ENCODE measurements around the gene MAOB. TPM values are rescaled to one million over a fixed set of nuclear protein-coding genes. Genes with fewer than 3 reads are reported as not detected.

The MAOB gene
- total and polyA plus RNA-seq, 9 of the 15 experiments (the other 6 are each of a cell fraction or from before 2014, with no cell fraction given): 0.05 to 0.09 TPM; not detected in 7

GRCh38 chrX:43909141-43909540 is 26.9 kb upstream of the MAOB start:
- FAIRE-seq: no peak
- no peak for TF ChIP-seq ZNF511 (CRISPR knock-in tag; IDR thresholded peaks at IDR 0.05)
- TF ChIP-seq IFI16 (CRISPR knock-in tag; IDR thresholded peaks at IDR 0.05): no peak
- TF ChIP-seq ZNF197 (CRISPR knock-in tag; IDR thresholded peaks at IDR 0.05; ENCODE audit: low read depth): no peak
- no peak for TF ChIP-seq PATZ1 (CRISPR knock-in tag; IDR thresholded peaks at IDR 0.05; ENCODE audit: borderline replicate concordance)
- no peak for TF ChIP-seq ZNF146 (CRISPR knock-in tag; IDR thresholded peaks at IDR 0.05; ENCODE audit: unreplicated experiment)
- no peak for TF ChIP-seq NR1H2 (CRISPR knock-in tag; IDR thresholded peaks at IDR 0.05)
- TF ChIP-seq ELF4 (CRISPR knock-in tag; IDR thresholded peaks at IDR 0.05): no peak
- TF ChIP-seq MCM3 (IDR thresholded peaks at IDR 0.05): no peak
- no peak for TF ChIP-seq RNF219 (CRISPR knock-in tag; IDR thresholded peaks at IDR 0.05)
- no peak for TF ChIP-seq TFAM (CRISPR knock-in tag; conservative IDR thresholded peaks at IDR 0.05)
- TF ChIP-seq CTBP1 (IDR thresholded peaks at IDR 0.05; ENCODE audit: borderline replicate concordance): no peak
- no peak for TF ChIP-seq KLF13 (tag; IDR thresholded peaks at IDR 0.05; ENCODE audit: borderline replicate concordance, low read depth)
- TF ChIP-seq ZNF639 (CRISPR knock-in tag; conservative IDR thresholded peaks at IDR 0.05 in 1 of 2, IDR thresholded peaks at IDR 0.05 in 1 of 2): no peak
- intact Hi-C loops (cut with micrococcal nuclease): loop anchor here (10.0 kb wide), 1 partner anchor 74 kb away; no protein-coding TSS in a partner anchor
- Histone ChIP-seq H3K27me3 (ENCODE audit: control insufficient read depth in 2 of 2, insufficient read depth in 2 of 2, low read length in 2 of 2) (no peaks in the 10 kb centered on the region), H3K4me3 (no peak overlapping the region), H3K9me3 (replicated peaks; ENCODE audit: control insufficient read depth, insufficient read depth, low read depth, low read length) (no peaks in the 10 kb centered on the region), H3K36me3 (ENCODE audit: control insufficient read depth, insufficient read depth, low read length) (no peaks in the 10 kb centered on the region), H3K9me1 (ENCODE audit: control insufficient read depth, insufficient read depth, low read length) (no peaks in the 10 kb centered on the region), H3K4me1 (replicated peaks in 1 of 2; ENCODE audit: control insufficient read depth in 2 of 2, insufficient read depth in 2 of 2, low read length in 2 of 2) (no peaks in the 10 kb centered on the region), H3K27ac (ENCODE audit: extremely low read depth, low read depth, low read length) (no peak overlapping the region), H3K9ac (ENCODE audit: insufficient read depth in 1 of 2, low read depth in 2 of 2, low read length in 2 of 2) (no peak overlapping the region), H3K4me2 (ENCODE audit: insufficient read depth, low read length) (no peak overlapping the region), H4K20me1 (replicated peaks; ENCODE audit: control insufficient read depth, insufficient read depth, low read length) (no peaks in the 10 kb centered on the region), H3K79me2 (ENCODE audit: control insufficient read depth, insufficient read depth, low read length) (no peaks in the 10 kb centered on the region), H2AFZ (ENCODE audit: low read depth, low read length) (no peak overlapping the region)
- no TSS peak for BruUV-seq (replicated peaks)
- WGBS (ENCODE audit: insufficient coverage, low coverage, missing lambda C conversion rate): 0% methylated on average over 1 of the region's 1 CpG
- in situ Hi-C loops (cut with MboI): no loop called here
- CTCF ChIA-PET (ENCODE audit: low intra/inter-chr PET ratio): no interaction called here
- ATAC-seq: no peak
- POLR2A ChIA-PET: no interaction called here
- no peak for DNase-seq (ENCODE audit: extremely low read depth in 1 of 4, low spot score in 3 of 4)

Data from K562 (cell line).